K562 (cell line): ENCODE results near the gene IDH2. TPM values are rescaled to one million over a fixed set of nuclear protein-coding genes. Genes with fewer than 3 reads are reported as not detected.

Experiments
- KLF16 ChIP-seq: IDR thresholded peaks from 2 replicates; pipeline ENCODE4 v1.6.1; 2016; ENCODE audit warnings: antibody characterized with exemption
- RBBP5 ChIP-seq: fragments of 200-600 bp; sonication (generic); IDR thresholded peaks from 2 replicates; pipeline ENCODE4 v1.6.1; 2012; ENCODE audit warnings: borderline replicate concordance, mild to moderate bottlenecking, low read length, control low read depth, inconsistent platforms; ENCODE audit not compliant: insufficient read depth, poor library complexity, severe bottlenecking
- TAF1 ChIP-seq: IDR thresholded peaks from 2 replicates; pipeline ENCODE4 v1.6.1; 2011; ENCODE audit warnings: mild to moderate bottlenecking, low read length, moderate library complexity; ENCODE audit not compliant: insufficient read depth, control insufficient read depth, severe bottlenecking; ENCODE audit errors: extremely low read depth
- TEAD2 ChIP-seq: fragments of 450-650 bp; IDR thresholded peaks from 2 replicates; pipeline ENCODE4 v1.6.1; 2016; ENCODE audit warnings: missing genetic modification characterization, control low read depth, missing compliant biosample characterization
- XRCC4 ChIP-seq: IDR thresholded peaks from one replicate; pipeline ENCODE4 v1.6.1; 2011; ENCODE audit not compliant: insufficient read depth, insufficient read length; ENCODE audit errors: extremely low read depth
- ZBTB7A ChIP-seq: IDR thresholded peaks from 2 replicates; pipeline ENCODE4 v1.6.1; 2011; ENCODE audit warnings: low read depth, mild to moderate bottlenecking, low read length, moderate library complexity, borderline replicate concordance; ENCODE audit not compliant: control insufficient read depth
- ZFX ChIP-seq: sonication (generic); formaldehyde crosslinking; IDR thresholded peaks from 2 replicates; pipeline ENCODE4 v1.8.0; 2022; ENCODE audit warnings: mild to moderate bottlenecking, missing genetic modification reagents, moderate library complexity
- ZNF436 ChIP-seq: fragments of 250-450, 450-650 bp; sonication (Bioruptor Pico); formaldehyde crosslinking; IDR thresholded peaks from 2 replicates; pipeline ENCODE4 v1.7.0; 2020; ENCODE audit warnings: mild to moderate bottlenecking
- ZZZ3 ChIP-seq: fragments of 450-650 bp; IDR thresholded peaks from 2 replicates; pipeline ENCODE4 v1.6.1; 2016; ENCODE audit warnings: antibody characterized with exemption, mild to moderate bottlenecking, moderate library complexity
- polyA plus RNA-seq, 8 experiments: library from polyadenylated mRNA; depleted of rRNA in 4 of 8; stranded (reverse) in 5 of 8; unstranded in 3 of 8; fragments of >200 nt; fragmentation: Nextera tagmentation in 2 of 8; fragmentation: Illumina TruSeq in 1 of 8; extraction: Ambion mirVana in 2 of 8; extraction: Trizol in 1 of 8; gene quantifications; 2 replicates each; pipeline versions ENCODE4 v1.2.1 to v1.2.3, GENCODE V29; 2011 to 2014; ENCODE audit warnings: inconsistent platforms in 1 of 8, missing spikeins in 1 of 8
- total RNA-seq, 7 experiments: library from RNA; depleted of rRNA in 6 of 7; stranded (reverse); fragments of >200 nt in 6 of 7; fragmentation: Illumina TruSeq in 2 of 7; extraction: Trizol in 2 of 7; gene quantifications; 2 replicates each; pipeline versions ENCODE4 v1.2.1 to v1.2.3, GENCODE V29; 2011 to 2021; ENCODE audit warnings: low replicate concordance in 1 of 7
- TF ChIP-seq, protein P1 (sequence below): conservative IDR thresholded peaks from 2 replicates; pipeline ENCODE4 v1.6.1; 2011; ENCODE audit warnings: low read depth, mild to moderate bottlenecking, low read length; ENCODE audit not compliant: control insufficient read depth
- TF ChIP-seq, protein P2 (sequence below), 2 experiments: fragments of 450-650 bp; formaldehyde crosslinking in 1 of 2; IDR thresholded peaks; 2 replicates each; pipeline versions ENCODE4 v1.4.0 to v1.6.1; 2014 to 2020; ENCODE audit warnings: mild to moderate bottlenecking in 2 of 2, borderline replicate concordance in 1 of 2, low read depth in 1 of 2
- TF ChIP-seq, protein P3 (sequence below): fragments of 200-800 bp; sonication (Bioruptor generic); IDR thresholded peaks from 2 replicates; pipeline ENCODE4 v1.6.1; 2017; ENCODE audit warnings: missing genetic modification characterization, missing compliant biosample characterization

IDH2 gene
- total and polyA plus RNA-seq, 9 of the 15 experiments (the other 6 are each of a cell fraction or from before 2014, with no cell fraction given) = 0.70 to 99.9 (median 59.2) TPM

DNA sequence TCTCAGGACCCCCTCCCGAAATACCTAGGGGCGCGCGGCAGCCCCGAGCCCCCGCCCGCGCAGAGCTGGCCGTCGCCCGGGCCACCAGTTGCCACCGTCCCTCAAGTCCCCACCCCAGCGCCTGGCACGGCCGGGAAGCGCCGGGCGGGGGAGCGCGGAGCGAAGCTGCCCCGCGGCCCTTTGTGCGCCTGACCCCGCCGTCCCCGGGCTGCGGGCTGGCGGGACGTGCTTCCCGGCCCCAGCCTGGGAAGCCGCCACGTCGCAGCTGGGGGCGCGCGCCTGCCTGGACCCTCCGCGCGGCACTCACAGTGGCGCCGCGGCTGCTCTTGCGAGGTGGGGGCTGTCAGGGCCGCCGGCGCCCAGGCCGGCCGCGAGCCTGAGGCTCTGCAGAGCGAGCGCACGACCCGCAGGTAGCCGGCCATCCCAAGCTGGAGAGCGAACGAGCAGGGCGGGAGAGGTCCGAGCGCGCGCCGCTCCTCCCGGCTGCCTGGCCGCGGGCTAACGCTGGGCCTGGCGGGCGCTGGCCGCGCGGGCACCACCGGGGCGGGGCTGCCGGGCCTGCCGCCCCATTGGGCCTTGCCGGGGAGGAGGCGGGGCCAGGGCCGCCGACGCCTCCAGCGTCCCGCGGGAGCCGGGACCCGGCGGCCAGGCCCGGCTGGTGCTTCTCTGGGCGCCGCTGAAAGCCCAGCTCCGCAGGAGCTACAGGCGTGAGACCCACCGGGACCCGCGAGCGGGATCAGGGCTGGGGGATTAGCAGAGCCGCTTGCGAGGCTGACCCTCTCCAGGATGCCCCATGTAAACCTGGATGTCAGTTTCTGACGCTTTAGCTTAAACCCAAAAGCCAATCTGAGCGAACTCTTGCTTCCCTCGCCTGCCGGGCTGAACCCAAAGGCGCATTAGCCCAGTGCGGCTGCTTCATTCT lies at the start of gene IDH2 (continued):
- TF ChIP-seq TAF1 = peak; percentile 77
- TF ChIP-seq ZBTB7A = peak; percentile 35; the same call in 1 of the 2 replicates
- TF ChIP-seq ZNF436 (CRISPR knock-in tag) = no peak
- TF ChIP-seq, protein P1, sequence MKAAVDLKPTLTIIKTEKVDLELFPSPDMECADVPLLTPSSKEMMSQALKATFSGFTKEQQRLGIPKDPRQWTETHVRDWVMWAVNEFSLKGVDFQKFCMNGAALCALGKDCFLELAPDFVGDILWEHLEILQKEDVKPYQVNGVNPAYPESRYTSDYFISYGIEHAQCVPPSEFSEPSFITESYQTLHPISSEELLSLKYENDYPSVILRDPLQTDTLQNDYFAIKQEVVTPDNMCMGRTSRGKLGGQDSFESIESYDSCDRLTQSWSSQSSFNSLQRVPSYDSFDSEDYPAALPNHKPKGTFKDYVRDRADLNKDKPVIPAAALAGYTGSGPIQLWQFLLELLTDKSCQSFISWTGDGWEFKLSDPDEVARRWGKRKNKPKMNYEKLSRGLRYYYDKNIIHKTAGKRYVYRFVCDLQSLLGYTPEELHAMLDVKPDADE = 0 out of 2 replicates have a peak, but pooled peaks have one; percentile 65
- TF ChIP-seq, protein P2, sequence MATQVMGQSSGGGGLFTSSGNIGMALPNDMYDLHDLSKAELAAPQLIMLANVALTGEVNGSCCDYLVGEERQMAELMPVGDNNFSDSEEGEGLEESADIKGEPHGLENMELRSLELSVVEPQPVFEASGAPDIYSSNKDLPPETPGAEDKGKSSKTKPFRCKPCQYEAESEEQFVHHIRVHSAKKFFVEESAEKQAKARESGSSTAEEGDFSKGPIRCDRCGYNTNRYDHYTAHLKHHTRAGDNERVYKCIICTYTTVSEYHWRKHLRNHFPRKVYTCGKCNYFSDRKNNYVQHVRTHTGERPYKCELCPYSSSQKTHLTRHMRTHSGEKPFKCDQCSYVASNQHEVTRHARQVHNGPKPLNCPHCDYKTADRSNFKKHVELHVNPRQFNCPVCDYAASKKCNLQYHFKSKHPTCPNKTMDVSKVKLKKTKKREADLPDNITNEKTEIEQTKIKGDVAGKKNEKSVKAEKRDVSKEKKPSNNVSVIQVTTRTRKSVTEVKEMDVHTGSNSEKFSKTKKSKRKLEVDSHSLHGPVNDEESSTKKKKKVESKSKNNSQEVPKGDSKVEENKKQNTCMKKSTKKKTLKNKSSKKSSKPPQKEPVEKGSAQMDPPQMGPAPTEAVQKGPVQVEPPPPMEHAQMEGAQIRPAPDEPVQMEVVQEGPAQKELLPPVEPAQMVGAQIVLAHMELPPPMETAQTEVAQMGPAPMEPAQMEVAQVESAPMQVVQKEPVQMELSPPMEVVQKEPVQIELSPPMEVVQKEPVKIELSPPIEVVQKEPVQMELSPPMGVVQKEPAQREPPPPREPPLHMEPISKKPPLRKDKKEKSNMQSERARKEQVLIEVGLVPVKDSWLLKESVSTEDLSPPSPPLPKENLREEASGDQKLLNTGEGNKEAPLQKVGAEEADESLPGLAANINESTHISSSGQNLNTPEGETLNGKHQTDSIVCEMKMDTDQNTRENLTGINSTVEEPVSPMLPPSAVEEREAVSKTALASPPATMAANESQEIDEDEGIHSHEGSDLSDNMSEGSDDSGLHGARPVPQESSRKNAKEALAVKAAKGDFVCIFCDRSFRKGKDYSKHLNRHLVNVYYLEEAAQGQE (IDR thresholded peaks at IDR 0.05; ENCODE audit: borderline replicate concordance) = peak; percentile 77
- TF ChIP-seq, protein P2 (CRISPR knock-in tag; IDR thresholded peaks at IDR 0.05; ENCODE audit: low read depth) = no peak; the same call in 1 of the 2 replicates
- peak; percentile 68 for TF ChIP-seq RBBP5
- TF ChIP-seq KLF16 = peak; percentile 11; the same call in 1 of the 2 replicates
- TF ChIP-seq ZZZ3 = no peak
- no peak for TF ChIP-seq TEAD2
- no peak for TF ChIP-seq XRCC4
- TF ChIP-seq, protein P3, sequence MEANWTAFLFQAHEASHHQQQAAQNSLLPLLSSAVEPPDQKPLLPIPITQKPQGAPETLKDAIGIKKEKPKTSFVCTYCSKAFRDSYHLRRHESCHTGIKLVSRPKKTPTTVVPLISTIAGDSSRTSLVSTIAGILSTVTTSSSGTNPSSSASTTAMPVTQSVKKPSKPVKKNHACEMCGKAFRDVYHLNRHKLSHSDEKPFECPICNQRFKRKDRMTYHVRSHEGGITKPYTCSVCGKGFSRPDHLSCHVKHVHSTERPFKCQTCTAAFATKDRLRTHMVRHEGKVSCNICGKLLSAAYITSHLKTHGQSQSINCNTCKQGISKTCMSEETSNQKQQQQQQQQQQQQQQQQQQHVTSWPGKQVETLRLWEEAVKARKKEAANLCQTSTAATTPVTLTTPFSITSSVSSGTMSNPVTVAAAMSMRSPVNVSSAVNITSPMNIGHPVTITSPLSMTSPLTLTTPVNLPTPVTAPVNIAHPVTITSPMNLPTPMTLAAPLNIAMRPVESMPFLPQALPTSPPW (CRISPR knock-in tag) = peak; percentile 84
- TF ChIP-seq ZFX (CRISPR knock-in tag) = peak; percentile 86
